ENCODE results near the gene FAM20A. TPM values are rescaled to one million over a fixed set of nuclear protein-coding genes. Genes with fewer than 3 reads are reported as not detected.

FAM20A gene
- total RNA-seq, 1 donor: 63.3 TPM

- no peaks in the 10 kb centered on the region for H3K4me1 ChIP-seq (ENCODE audit: insufficient read depth, low read length)
- no peaks in the 10 kb centered on the region for H3K79me2 ChIP-seq (ENCODE audit: insufficient read depth, low read length)
- no peak overlapping the region for H3K4me2 ChIP-seq (ENCODE audit: insufficient read depth, low read length)
- H3K9me3 ChIP-seq (ENCODE audit: low read depth, low read length): no peaks in the 10 kb centered on the region
- DNase-seq (ENCODE audit: insufficient read length, low spot score, missing footprints): no peak
- peaks cover 24% of the 10 kb centered on the region for H3K36me3 ChIP-seq (ENCODE audit: insufficient read depth, low read length)
- H2AFZ ChIP-seq (ENCODE audit: low read length): no peak overlapping the region
- H3K27me3 ChIP-seq (ENCODE audit: insufficient read depth, low read length): no peaks in the 10 kb centered on the region
- H3K27ac ChIP-seq (ENCODE audit: low read depth, low read length): no peak overlapping the region
- no peak overlapping the region for H3K4me3 ChIP-seq (ENCODE audit: insufficient read depth, low read length)
- H4K20me1 ChIP-seq (ENCODE audit: insufficient read depth, low read length): peaks cover 11% of the 10 kb centered on the region
- no peak for TF ChIP-seq CTCF (IDR thresholded peaks at IDR 0.05; ENCODE audit: extremely low read depth, low read depth, low read length)
Measured at GRCh38 chr17:68556551-68556950, 44.6 kb downstream of the FAM20A start.

GRCh38 chr17:68544111-68544915, 56.9 kb downstream of the FAM20A start:
- peaks cover 52% of the 10 kb centered on the region for H3K36me3 ChIP-seq (ENCODE audit: insufficient read depth, low read length)
- H3K9me3 ChIP-seq (ENCODE audit: low read depth, low read length): peaks cover 2% of the 10 kb centered on the region
- no peaks in the 10 kb centered on the region for H3K27me3 ChIP-seq (ENCODE audit: insufficient read depth, low read length)
- no peak overlapping the region for H3K4me3 ChIP-seq (ENCODE audit: insufficient read depth, low read length)
- H3K79me2 ChIP-seq (ENCODE audit: insufficient read depth, low read length): no peaks in the 10 kb centered on the region
- H3K27ac ChIP-seq (ENCODE audit: low read depth, low read length): no peak overlapping the region
- H4K20me1 ChIP-seq (ENCODE audit: insufficient read depth, low read length): no peaks in the 10 kb centered on the region
- DNase-seq (ENCODE audit: insufficient read length, low spot score, missing footprints): peak; percentile 76
- H3K4me1 ChIP-seq (ENCODE audit: insufficient read depth, low read length): no peaks in the 10 kb centered on the region
- H3K4me2 ChIP-seq (ENCODE audit: insufficient read depth, low read length): no peak overlapping the region
- H2AFZ ChIP-seq (ENCODE audit: low read length): no peak overlapping the region
- no peak for TF ChIP-seq CTCF (IDR thresholded peaks at IDR 0.05; ENCODE audit: extremely low read depth, low read depth, low read length)

GRCh38 chr17:68542698-68543463, 58.3 kb downstream of the FAM20A start:
- DNase-seq (ENCODE audit: insufficient read length, low spot score, missing footprints): no peak
- TF ChIP-seq CTCF (IDR thresholded peaks at IDR 0.05; ENCODE audit: extremely low read depth, low read depth, low read length): no peak
- Histone ChIP-seq H3K9me3 (ENCODE audit: low read depth, low read length) (peaks cover 2% of the 10 kb centered on the region), H3K27me3 (ENCODE audit: insufficient read depth, low read length) (no peaks in the 10 kb centered on the region), H2AFZ (ENCODE audit: low read length) (no peak overlapping the region), H3K27ac (ENCODE audit: low read depth, low read length) (no peak overlapping the region), H3K79me2 (ENCODE audit: insufficient read depth, low read length) (no peaks in the 10 kb centered on the region), H3K36me3 (ENCODE audit: insufficient read depth, low read length) (peaks cover 65% of the 10 kb centered on the region), H4K20me1 (ENCODE audit: insufficient read depth, low read length) (no peaks in the 10 kb centered on the region), H3K4me1 (ENCODE audit: insufficient read depth, low read length) (no peaks in the 10 kb centered on the region), H3K4me2 (ENCODE audit: insufficient read depth, low read length) (no peak overlapping the region), H3K4me3 (ENCODE audit: insufficient read depth, low read length) (no peak overlapping the region)

- no peaks in the 10 kb centered on the region for H3K9me3 ChIP-seq (ENCODE audit: low read depth, low read length)
- no peaks in the 10 kb centered on the region for H3K27me3 ChIP-seq (ENCODE audit: insufficient read depth, low read length)
- no peak overlapping the region for H3K27ac ChIP-seq (ENCODE audit: low read depth, low read length)
- H3K36me3 ChIP-seq (ENCODE audit: insufficient read depth, low read length): peaks cover 67% of the 10 kb centered on the region
- H3K4me3 ChIP-seq (ENCODE audit: insufficient read depth, low read length): no peak overlapping the region
- no peaks in the 10 kb centered on the region for H3K4me1 ChIP-seq (ENCODE audit: insufficient read depth, low read length)
- H2AFZ ChIP-seq (ENCODE audit: low read length): no peak overlapping the region
- DNase-seq (ENCODE audit: insufficient read length, low spot score, missing footprints): no peak
- no peaks in the 10 kb centered on the region for H3K79me2 ChIP-seq (ENCODE audit: insufficient read depth, low read length)
- no peak for TF ChIP-seq CTCF (IDR thresholded peaks at IDR 0.05; ENCODE audit: extremely low read depth, low read depth, low read length)
- H4K20me1 ChIP-seq (ENCODE audit: insufficient read depth, low read length): no peaks in the 10 kb centered on the region
- no peak overlapping the region for H3K4me2 ChIP-seq (ENCODE audit: insufficient read depth, low read length)
Measured at GRCh38 chr17:68541816-68542215, 59.4 kb downstream of the FAM20A start.
